HG03196 (cell line): ENCODE measurements around the gene PPFIA3.
"Not testable (repeated sequence)": the region's sequence is repeated elsewhere in the genome, so short reads cannot be mapped to it uniquely, and the experiment has no call there.

Source experiments
- ATAC-seq: cut with Tn5 transposase; IDR thresholded peaks from one replicate; pipeline ENCODE4 v1.9.1; 2021; ENCODE audit not compliant: unreplicated experiment

The PPFIA3 gene

GRCh38 chr19:49123285-49123684 lies 3.9 kb downstream of the PPFIA3 start:
- not testable (repeated sequence) for ATAC-seq

DNA sequence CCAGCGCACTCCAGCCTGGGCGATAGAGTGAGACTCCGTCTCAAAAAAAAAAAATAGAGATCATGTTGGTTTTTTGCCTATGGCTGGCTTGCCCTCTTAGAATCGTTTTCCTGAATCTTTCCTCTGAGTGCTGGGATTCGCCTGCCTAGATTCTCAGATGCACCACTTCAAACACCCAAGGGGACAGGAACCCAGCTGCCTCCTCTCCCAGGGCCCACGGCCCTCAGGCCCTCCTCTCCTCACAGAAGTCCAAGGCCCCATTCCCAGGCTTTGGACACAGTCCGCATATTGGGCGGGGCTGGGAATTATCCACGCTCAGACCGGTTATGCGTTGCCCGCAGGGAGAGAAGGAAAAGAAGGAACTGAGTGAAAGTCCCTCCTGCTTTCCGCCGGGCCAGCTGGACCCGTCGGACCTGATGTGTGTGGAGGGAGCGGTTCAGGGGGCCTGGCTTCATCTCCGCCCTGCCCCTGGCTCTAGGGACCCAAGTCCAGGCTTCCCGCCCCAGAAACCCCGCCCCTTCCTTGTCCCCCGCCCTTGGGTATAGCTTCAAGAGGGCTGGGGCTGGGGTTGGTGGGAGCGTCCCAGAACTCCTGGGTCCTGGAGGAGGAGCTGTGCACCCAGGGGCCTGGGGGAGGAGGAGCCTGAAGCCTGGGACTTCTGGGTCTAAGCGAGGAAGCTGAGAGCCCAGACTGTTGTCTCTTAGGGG lies 5.8 kb downstream of the PPFIA3 start:
- no peak for ATAC-seq

- no peak for ATAC-seq
These were observed 7.2 kb downstream of the PPFIA3 start for GRCh38 chr19:49126575-49126974.

- ATAC-seq = not testable (repeated sequence)
These were observed 7.9 kb downstream of the PPFIA3 start for GRCh38 chr19:49127225-49127624.

DNA sequence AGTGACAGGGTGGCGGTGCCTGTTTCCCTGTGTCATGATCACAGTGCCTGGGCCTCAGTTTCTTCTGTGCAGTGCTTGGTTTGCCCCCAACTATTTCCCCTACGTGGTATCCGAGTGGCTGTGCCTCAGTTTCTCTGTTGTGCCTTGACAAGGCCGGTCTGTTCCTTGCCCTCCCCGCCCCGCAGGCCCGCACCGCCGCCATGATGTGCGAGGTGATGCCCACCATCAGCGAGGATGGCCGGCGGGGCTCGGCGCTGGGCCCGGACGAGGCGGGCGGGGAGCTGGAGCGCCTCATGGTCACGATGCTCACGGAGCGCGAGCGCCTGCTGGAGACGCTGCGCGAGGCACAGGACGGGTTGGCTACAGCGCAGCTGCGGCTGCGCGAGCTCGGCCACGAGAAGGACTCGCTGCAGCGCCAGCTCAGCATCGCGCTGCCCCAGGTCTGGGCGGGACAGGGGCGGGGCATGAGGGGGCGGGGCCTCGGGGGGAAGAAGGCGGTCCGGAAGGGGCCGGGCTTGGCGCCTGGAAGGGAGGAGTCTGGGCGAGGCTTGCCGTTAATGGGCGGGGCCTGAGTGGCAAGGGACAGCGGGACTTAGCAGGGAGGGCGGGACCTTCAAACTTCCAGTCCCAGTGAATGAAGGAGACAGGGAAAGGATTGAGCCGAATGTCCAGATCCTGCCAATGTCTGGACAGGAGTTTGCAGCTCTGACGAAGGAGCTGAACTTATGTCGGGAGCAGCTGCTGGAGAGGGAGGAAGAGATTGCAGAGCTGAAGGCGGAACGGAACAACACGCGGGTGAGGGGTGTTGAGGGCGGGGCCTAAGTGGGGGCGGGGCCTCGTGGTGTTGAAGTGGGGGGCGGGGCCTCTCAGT lies 8.6 kb downstream of the PPFIA3 start:
- peak; percentile 88 for ATAC-seq

GRCh38 chr19:49128545-49129237 lies 9.3 kb downstream of the PPFIA3 start:
- no peak for ATAC-seq

DNA sequence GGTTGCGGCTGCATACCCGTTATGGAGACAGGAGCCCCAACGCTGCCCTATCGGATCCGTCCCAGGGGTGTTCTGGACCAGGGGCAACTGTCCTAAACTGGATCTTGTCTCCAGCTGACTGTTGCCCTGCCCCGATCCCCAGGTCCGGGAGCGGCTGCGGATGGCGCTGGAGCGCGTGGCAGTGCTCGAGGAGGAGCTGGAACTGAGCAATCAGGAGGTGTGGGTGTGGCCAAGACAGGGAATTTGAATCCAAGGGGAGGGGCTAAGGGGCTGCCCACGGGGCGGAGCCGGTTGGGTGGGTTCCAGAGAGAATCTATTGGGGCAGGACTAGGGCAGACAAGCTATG lies 9.9 kb downstream of the PPFIA3 start:
- ATAC-seq = no peak

GRCh38 chr19:49130325-49130724 lies 11.0 kb downstream of the PPFIA3 start:
- no peak for ATAC-seq

GRCh38 chr19:49132974-49133609 lies 13.7 kb downstream of the PPFIA3 start:
- ATAC-seq = no peak

- ATAC-seq = no peak
These were observed 14.5 kb downstream of the PPFIA3 start for GRCh38 chr19:49133621-49134454.

- ATAC-seq = no peak
These were observed 16.3 kb downstream of the PPFIA3 start for GRCh38 chr19:49135686-49136085.

- ATAC-seq = no peak
These were observed 17.4 kb downstream of the PPFIA3 start for GRCh38 chr19:49136771-49137171.

GRCh38 chr19:49140951-49141350 lies 21.6 kb downstream of the PPFIA3 start:
- ATAC-seq = no peak

GRCh38 chr19:49141352-49141751 lies 22.0 kb downstream of the PPFIA3 start:
- ATAC-seq = no peak

DNA sequence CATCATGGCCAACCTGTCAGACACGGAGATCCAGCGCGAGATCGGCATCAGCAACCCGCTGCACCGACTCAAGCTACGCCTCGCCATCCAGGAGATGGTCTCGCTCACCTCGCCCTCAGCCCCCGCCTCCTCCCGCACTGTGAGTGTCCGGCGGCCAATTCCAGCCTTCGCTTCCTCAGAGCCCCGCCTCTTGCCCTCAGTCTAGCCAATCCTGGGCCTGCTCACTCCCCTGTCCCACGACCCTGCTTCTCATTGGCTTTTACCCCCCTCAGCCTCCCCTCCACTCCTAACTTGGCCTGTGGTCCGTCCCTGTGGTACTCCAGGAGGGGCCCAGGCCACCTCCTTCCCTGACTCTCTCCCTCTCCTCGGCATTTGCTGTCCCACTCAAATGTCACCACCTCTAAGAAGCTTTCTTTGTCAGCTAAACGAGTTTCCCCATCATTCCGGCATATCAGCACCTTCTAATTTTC lies 23.6 kb downstream of the PPFIA3 start:
- ATAC-seq = peak; percentile 67

GRCh38 chr19:49145573-49146407 lies 26.4 kb downstream of the PPFIA3 start:
- no peak for ATAC-seq

- not testable (repeated sequence) for ATAC-seq
These were observed 27.0 kb downstream of the PPFIA3 start for GRCh38 chr19:49146408-49146770.

DNA sequence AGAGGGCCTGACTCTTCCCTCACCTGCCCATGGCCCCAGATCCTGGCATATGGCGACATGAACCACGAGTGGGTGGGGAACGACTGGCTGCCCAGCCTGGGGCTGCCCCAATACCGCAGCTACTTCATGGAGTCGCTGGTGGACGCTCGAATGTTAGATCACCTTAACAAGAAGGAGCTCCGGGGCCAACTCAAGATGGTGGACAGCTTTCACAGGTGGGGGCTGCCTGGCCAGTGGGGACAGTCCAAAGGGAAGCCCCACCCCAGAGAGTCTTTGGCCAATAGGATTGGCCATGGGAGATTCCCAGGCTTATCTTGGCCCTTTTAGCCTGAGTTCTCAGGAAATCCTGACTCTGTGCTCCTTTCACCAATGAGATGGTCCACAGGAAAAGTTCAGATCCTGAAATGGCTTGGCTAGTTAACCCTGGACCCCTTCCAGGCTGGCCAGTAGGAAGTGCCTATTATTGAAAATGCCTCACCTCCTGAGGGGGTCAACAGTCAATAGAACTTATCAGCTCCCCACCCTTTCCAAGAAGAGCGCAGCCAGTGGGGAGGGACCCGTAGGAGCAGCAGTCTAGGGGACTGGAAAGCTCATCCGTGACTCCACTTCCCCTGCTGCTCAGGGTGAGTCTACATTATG lies 28.8 kb downstream of the PPFIA3 start:
- ATAC-seq = no peak
